IMR-90 (cell line): Measurements from ENCODE around the gene GNPTG. TPM values are rescaled to one million over a fixed set of nuclear protein-coding genes. Genes with fewer than 3 reads are reported as not detected.

Source experiments
- ATAC-seq: fragments of 200-7000 bp; cut with Tn5 transposase; 2 replicates; pipeline ENCODE4 v1.9.1; 2020; ENCODE audit warnings: low read depth, mild to moderate bottlenecking, moderate library complexity
- BruUV-seq: library from RNA; stranded (reverse); fragments of 400-500 nt; replicated peaks from 2 replicates; lab custom pipeline; 2021; lab: Mats Ljungman, UMichigan
- CTCF ChIA-PET: fragments of 300-600 bp; formaldehyde crosslinking; extraction: SDS; loops from one replicate; lab custom pipeline; 2021; ENCODE audit warnings: antibody characterized with exemption; lab: Yijun Ruan, JAX
- POLR2A ChIA-PET: fragments of 300-600 bp; sonication (Branson Sonifier 250); formaldehyde crosslinking; loops from one replicate; lab custom pipeline; 2022; ENCODE audit warnings: antibody characterized with exemption; ENCODE audit not compliant: unreplicated experiment; lab: Charles Lee
- DNase-seq: peaks from one replicate; pipeline ENCODE4 v3.0.0; 2013
- H2AFZ ChIP-seq: replicated peaks from 2 replicates; pipeline ENCODE3; 2013; ENCODE audit warnings: low read length, mild to moderate bottlenecking; ENCODE audit not compliant: poor library complexity
- H2AK5ac ChIP-seq: 2 replicates; pipeline ENCODE4 v1.6.1; 2013; ENCODE audit warnings: low read depth, low read length, inconsistent platforms
- H2AK9ac ChIP-seq: replicated peaks from 2 replicates; pipeline ENCODE3; 2013; ENCODE audit warnings: mild to moderate bottlenecking, low read depth, low read length, moderate library complexity; ENCODE audit not compliant: poor library complexity
- H2BK120ac ChIP-seq: 2 replicates; pipeline ENCODE4 v1.6.1; 2013; ENCODE audit warnings: low read depth, low read length, inconsistent platforms
- H2BK15ac ChIP-seq: 3 replicates; pipeline ENCODE4 v1.6.1; 2013; ENCODE audit warnings: low read depth, low read length, inconsistent platforms
- H2BK20ac ChIP-seq: 2 replicates; pipeline ENCODE4 v1.6.1; 2013; ENCODE audit warnings: low read depth, mild to moderate bottlenecking, inconsistent platforms, low read length, moderate library complexity
- H2BK5ac ChIP-seq: 2 replicates; pipeline ENCODE4 v1.6.1; 2013; ENCODE audit warnings: mild to moderate bottlenecking, low read depth, low read length, inconsistent platforms; ENCODE audit not compliant: poor library complexity, severe bottlenecking
- H3K14ac ChIP-seq: replicated peaks from 2 replicates; pipeline ENCODE4 v1.6.1; 2013; ENCODE audit warnings: low read depth, low read length, inconsistent platforms
- H3K18ac ChIP-seq: 2 replicates; pipeline ENCODE4 v1.6.1; 2013; ENCODE audit warnings: low read depth, low read length, control low read depth
- H3K23ac ChIP-seq: 2 replicates; pipeline ENCODE4 v1.6.1; 2013; ENCODE audit warnings: low read depth, low read length, inconsistent platforms
- H3K27ac ChIP-seq: 2 replicates; pipeline ENCODE4 v1.5.1; 2013; ENCODE audit warnings: mild to moderate bottlenecking, control low read depth, low read length; ENCODE audit not compliant: insufficient read depth
- H3K27me3 ChIP-seq: 2 replicates; pipeline ENCODE4 v1.6.1; 2013; ENCODE audit warnings: low read length; ENCODE audit not compliant: control insufficient read depth, insufficient read depth
- H3K36me3 ChIP-seq: 2 replicates; pipeline ENCODE4 v1.6.1; 2013; ENCODE audit warnings: low read length, mixed read lengths; ENCODE audit not compliant: control insufficient read depth, insufficient read depth
- H3K4ac ChIP-seq: 2 replicates; pipeline ENCODE4 v1.6.1; 2013; ENCODE audit warnings: low read depth, low read length, inconsistent platforms
- H3K4me1 ChIP-seq: 2 replicates; pipeline ENCODE4 v1.6.1; 2013; ENCODE audit warnings: low read length, mixed read lengths; ENCODE audit not compliant: control insufficient read depth, insufficient read depth
- H3K4me2 ChIP-seq: 2 replicates; pipeline ENCODE4 v1.6.1; 2013; ENCODE audit warnings: low read depth, mild to moderate bottlenecking, control low read depth, low read length, moderate library complexity
- H3K4me3 ChIP-seq: 2 replicates; pipeline ENCODE4 v1.5.1; 2013; ENCODE audit warnings: low read depth, mild to moderate bottlenecking, control low read depth, low read length, moderate library complexity; ENCODE audit not compliant: insufficient read depth
- H3K56ac ChIP-seq: 2 replicates; pipeline ENCODE4 v1.6.1; 2013; ENCODE audit warnings: low read length, inconsistent platforms; ENCODE audit not compliant: insufficient read depth; ENCODE audit errors: extremely low read depth
- H3K79me1 ChIP-seq, 2 experiments: 2 replicates each; pipeline ENCODE4 v1.6.1; 2013; ENCODE audit warnings: low read length in 2 of 2, inconsistent platforms in 1 of 2, low read depth in 1 of 2
- H3K9ac ChIP-seq: 2 replicates; pipeline ENCODE4 v1.6.1; 2013; ENCODE audit warnings: low read depth, low read length, control low read depth
- H3K9me1 ChIP-seq: 2 replicates; pipeline ENCODE4 v1.6.1; 2013; ENCODE audit warnings: low read length, inconsistent platforms; ENCODE audit not compliant: insufficient read depth
- H3K9me3 ChIP-seq: 2 replicates; pipeline ENCODE4 v1.6.1; 2013; ENCODE audit warnings: low read length; ENCODE audit not compliant: control insufficient read depth, insufficient read depth
- H4K20me1 ChIP-seq: 2 replicates; pipeline ENCODE4 v1.6.1; 2013; ENCODE audit warnings: low read length, inconsistent platforms; ENCODE audit not compliant: insufficient read depth
- H4K5ac ChIP-seq: 2 replicates; pipeline ENCODE4 v1.6.1; 2013; ENCODE audit warnings: mild to moderate bottlenecking, low read depth, low read length, control low read depth
- H4K8ac ChIP-seq, 2 experiments: 2 replicates each; pipeline ENCODE4 v1.6.1; 2013; ENCODE audit warnings: low read depth in 2 of 2, low read length in 2 of 2, control low read depth in 1 of 2, inconsistent platforms in 1 of 2
- H4K91ac ChIP-seq: 2 replicates; pipeline ENCODE4 v1.6.1; 2013; ENCODE audit warnings: low read depth, low read length, inconsistent platforms; ENCODE audit not compliant: insufficient read depth
- FOS ChIP-seq: fragments of 150-350 bp; IDR thresholded peaks from 2 replicates; pipeline ENCODE4 v1.6.1; 2016; ENCODE audit warnings: low read depth, low read length
- MAFK ChIP-seq: IDR thresholded peaks from 2 replicates; pipeline ENCODE4 v1.6.1; 2012; ENCODE audit warnings: low read depth, low read length, improper control_type of control experiment
- RAD21 ChIP-seq: IDR thresholded peaks from 2 replicates; pipeline ENCODE4 v1.6.1; 2012; ENCODE audit warnings: low read length, improper control_type of control experiment
- RCOR1 ChIP-seq: IDR thresholded peaks from 2 replicates; pipeline ENCODE4 v1.6.1; 2012; ENCODE audit warnings: mild to moderate bottlenecking, low read length, improper control_type of control experiment; ENCODE audit not compliant: insufficient replicate concordance
- RFX5 ChIP-seq: IDR thresholded peaks from 2 replicates; pipeline ENCODE4 v1.8.0; 2012; ENCODE audit warnings: low read depth, mild to moderate bottlenecking, low read length, moderate library complexity
- SMC3 ChIP-seq: fragments of 150-350 bp; IDR thresholded peaks from 2 replicates; pipeline ENCODE4 v1.6.1; 2016; ENCODE audit warnings: low read depth, mild to moderate bottlenecking, antibody characterized with exemption, low read length, moderate library complexity
- WGBS, 2 experiments: methylation state at CpG; one replicate each; pipeline versions ENCODE4 v1.1.5 to v1.1.7; 2013; ENCODE audit warnings: missing lambda C conversion rate in 2 of 2; ENCODE audit not compliant: insufficient read length in 1 of 2; ENCODE audit errors: extremely low coverage in 2 of 2; 5-methylcytosine and 5-hydroxymethylcytosine counted together
- dilution Hi-C: fragments of 300-500 bp; cut with HindIII; formaldehyde crosslinking; loops from one replicate; pipeline ENCODE4 v1.14.3; 2018; ENCODE audit warnings: low sequenced_read_pairs; ENCODE audit not compliant: unreplicated experiment
- in situ Hi-C: fragments of 300-500 bp; cut with MboI; formaldehyde crosslinking; loops from 3 replicates; pipeline ENCODE4 v1.14.3; 2019; ENCODE audit warnings: low sequenced_read_pairs, inconsistent platforms, mixed read lengths
- intact Hi-C: fragments of 100-400 bp; cut with micrococcal nuclease; formaldehyde crosslinking; loops from 2 replicates; pipeline ENCODE4 v1.10.0; 2022
- polyA plus RNA-seq, 3 experiments: library from polyadenylated mRNA; depleted of rRNA; stranded (reverse); fragments of >200 nt; gene quantifications; 2 replicates each; pipeline ENCODE4 v1.2.3, GENCODE V29; 2012; ENCODE audit warnings: low replicate concordance in 1 of 3
- total RNA-seq: library from RNA; depleted of rRNA; stranded (reverse); fragments of >200 nt; gene quantifications from 2 replicates; pipeline ENCODE4 v1.2.3, GENCODE V29; 2012
- TF ChIP-seq, protein P1 (sequence below): fragments of 150-350 bp; IDR thresholded peaks from 2 replicates; pipeline ENCODE4 v1.6.1; 2016; ENCODE audit warnings: low read depth, mild to moderate bottlenecking, low read length, moderate library complexity, borderline replicate concordance
- TF ChIP-seq, protein P2 (sequence below): conservative IDR thresholded peaks from 2 replicates; pipeline ENCODE4 v1.5.1; 2012; ENCODE audit warnings: mild to moderate bottlenecking, low read depth, low read length, improper control_type of control experiment

GNPTG gene
- total and polyA plus RNA-seq, 2 of the 4 experiments (the other 2 are of a cell fraction): 14.9 to 70.8 TPM

GRCh38 chr16:1344499-1344898 lies 7.2 kb upstream of the GNPTG start:
- no TSS peak for BruUV-seq
- intact Hi-C loops: no loop called here
- CTCF ChIA-PET: interaction anchor here (1.6 kb wide), 1 partner anchor 19 kb away, joined by 3 read pairs; no protein-coding TSS in a partner anchor

More at GRCh38 chr16:1344499-1344898, 7.2 kb upstream of the GNPTG start:
- no peak overlapping the region for H3K4me3 ChIP-seq
- no peak overlapping the region for H3K18ac ChIP-seq
- no peak overlapping the region for H3K23ac ChIP-seq
- H4K91ac ChIP-seq: no peak overlapping the region
- no peak overlapping the region for H2BK5ac ChIP-seq
- H3K27me3 ChIP-seq: no peaks in the 10 kb centered on the region
- POLR2A ChIA-PET: no interaction called here
- no peak overlapping the region for H3K4ac ChIP-seq
- no peak for ATAC-seq
- no peak overlapping the region for H2AK5ac ChIP-seq
- no peak overlapping the region for H2BK20ac ChIP-seq
- H3K4me1 ChIP-seq: 0 out of 2 replicates have a peak, but pooled peaks cover 2% of the 10 kb centered on the region
- 89% methylated on average over 11 of the region's 14 CpGs; no CpG with 5 or more reads in 1 of the 2 experiments for WGBS, 2 experiments
- no peak overlapping the region for H3K9ac ChIP-seq
- dilution Hi-C loops: no loop called here
- in situ Hi-C loops: no loop called here
- H3K14ac ChIP-seq: no peak overlapping the region
- no peaks in the 10 kb centered on the region for H3K9me3 ChIP-seq
- no peak overlapping the region for H2AK9ac ChIP-seq
- DNase-seq: no peak
- no peak overlapping the region for H3K27ac ChIP-seq
- no peak overlapping the region for H3K56ac ChIP-seq
- no peak overlapping the region for H4K5ac ChIP-seq
- H2AFZ ChIP-seq: no peak overlapping the region
- H3K4me2 ChIP-seq: no peak overlapping the region
- H3K9me1 ChIP-seq: no peaks in the 10 kb centered on the region
- peaks cover 17% of the 10 kb centered on the region for H3K36me3 ChIP-seq
- H3K79me1 ChIP-seq: peaks cover 0 to 4% of the 10 kb centered on the region in 2 experiments; a peak in 2 of 4 replicates
- no peak for TF ChIP-seq MAFK
- no peak for TF ChIP-seq SMC3
- no peak for TF ChIP-seq RAD21
- TF ChIP-seq, protein P1, sequence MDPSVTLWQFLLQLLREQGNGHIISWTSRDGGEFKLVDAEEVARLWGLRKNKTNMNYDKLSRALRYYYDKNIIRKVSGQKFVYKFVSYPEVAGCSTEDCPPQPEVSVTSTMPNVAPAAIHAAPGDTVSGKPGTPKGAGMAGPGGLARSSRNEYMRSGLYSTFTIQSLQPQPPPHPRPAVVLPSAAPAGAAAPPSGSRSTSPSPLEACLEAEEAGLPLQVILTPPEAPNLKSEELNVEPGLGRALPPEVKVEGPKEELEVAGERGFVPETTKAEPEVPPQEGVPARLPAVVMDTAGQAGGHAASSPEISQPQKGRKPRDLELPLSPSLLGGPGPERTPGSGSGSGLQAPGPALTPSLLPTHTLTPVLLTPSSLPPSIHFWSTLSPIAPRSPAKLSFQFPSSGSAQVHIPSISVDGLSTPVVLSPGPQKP: no peak
- TF ChIP-seq, protein P2, sequence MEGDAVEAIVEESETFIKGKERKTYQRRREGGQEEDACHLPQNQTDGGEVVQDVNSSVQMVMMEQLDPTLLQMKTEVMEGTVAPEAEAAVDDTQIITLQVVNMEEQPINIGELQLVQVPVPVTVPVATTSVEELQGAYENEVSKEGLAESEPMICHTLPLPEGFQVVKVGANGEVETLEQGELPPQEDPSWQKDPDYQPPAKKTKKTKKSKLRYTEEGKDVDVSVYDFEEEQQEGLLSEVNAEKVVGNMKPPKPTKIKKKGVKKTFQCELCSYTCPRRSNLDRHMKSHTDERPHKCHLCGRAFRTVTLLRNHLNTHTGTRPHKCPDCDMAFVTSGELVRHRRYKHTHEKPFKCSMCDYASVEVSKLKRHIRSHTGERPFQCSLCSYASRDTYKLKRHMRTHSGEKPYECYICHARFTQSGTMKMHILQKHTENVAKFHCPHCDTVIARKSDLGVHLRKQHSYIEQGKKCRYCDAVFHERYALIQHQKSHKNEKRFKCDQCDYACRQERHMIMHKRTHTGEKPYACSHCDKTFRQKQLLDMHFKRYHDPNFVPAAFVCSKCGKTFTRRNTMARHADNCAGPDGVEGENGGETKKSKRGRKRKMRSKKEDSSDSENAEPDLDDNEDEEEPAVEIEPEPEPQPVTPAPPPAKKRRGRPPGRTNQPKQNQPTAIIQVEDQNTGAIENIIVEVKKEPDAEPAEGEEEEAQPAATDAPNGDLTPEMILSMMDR: no peak
- TF ChIP-seq RCOR1: no peak
- no peak for TF ChIP-seq RFX5
- no peak for TF ChIP-seq FOS
- H4K20me1 ChIP-seq: no peaks in the 10 kb centered on the region
- H4K8ac ChIP-seq: no peak overlapping the region
- no peak overlapping the region for H2BK120ac ChIP-seq
- H2BK15ac ChIP-seq: no peak overlapping the region
